WERI-Rb-1 (cell line): ENCODE measurements around the gene REEP2.

ENCODE experiments used
- DNase-seq: peaks from one replicate; pipeline ENCODE4 v3.0.0-alpha.2; 2020
- H3K27ac ChIP-seq: fragments of 250-450 bp; sonication (Bioruptor Pico); 2 replicates; pipeline ENCODE4 v1.5.1; 2020; ENCODE audit warnings: mild to moderate bottlenecking, moderate library complexity
- H3K27me3 ChIP-seq: fragments of 250-450 bp; sonication (Bioruptor Pico); 2 replicates; pipeline ENCODE4 v1.5.1; 2021; ENCODE audit warnings: mild to moderate bottlenecking, low read depth, moderate library complexity; ENCODE audit not compliant: insufficient read depth, severe bottlenecking
- H3K36me3 ChIP-seq: fragments of 250-450 bp; sonication (Bioruptor Pico); 2 replicates; pipeline ENCODE4 v1.5.1; 2020; ENCODE audit warnings: mild to moderate bottlenecking, moderate library complexity
- H3K4me3 ChIP-seq: 2 replicates; pipeline ENCODE4 v1.5.1; 2011; ENCODE audit warnings: low read depth, mild to moderate bottlenecking, control low read depth, low read length
- H3K9me3 ChIP-seq: fragments of 250-450 bp; sonication (Bioruptor Pico); 2 replicates; pipeline ENCODE4 v1.5.1; 2021; ENCODE audit warnings: mild to moderate bottlenecking, moderate library complexity; ENCODE audit not compliant: severe bottlenecking
- CTCF ChIP-seq: IDR thresholded peaks from 2 replicates; pipeline ENCODE4 v1.5.1; 2011; ENCODE audit warnings: low read depth, mild to moderate bottlenecking, control low read depth, inconsistent platforms, low read length

The REEP2 gene

GRCh38 chr5:138452720-138453119, 13.9 kb downstream of the REEP2 start:
- Histone ChIP-seq H3K27me3 (no peaks in the 10 kb centered on the region), H3K4me3 (no peak overlapping the region)
- no peak for DNase-seq

GRCh38 chr5:138453590-138453989, 14.7 kb downstream of the REEP2 start:
- H3K9me3 ChIP-seq, result no peaks in the 10 kb centered on the region
- no peaks in the 10 kb centered on the region for H3K36me3 ChIP-seq
- DNase-seq, result no peak
- no peak overlapping the region for H3K4me3 ChIP-seq
- no peaks in the 10 kb centered on the region for H3K27me3 ChIP-seq
- no peak overlapping the region for H3K27ac ChIP-seq
- no peak for TF ChIP-seq CTCF

More at GRCh38 chr5:138452720-138453119, 13.9 kb downstream of the REEP2 start:
- Histone ChIP-seq H3K9me3 (no peaks in the 10 kb centered on the region), H3K36me3 (no peaks in the 10 kb centered on the region), H3K27ac (no peak overlapping the region)
- TF ChIP-seq CTCF, result no peak

DNA sequence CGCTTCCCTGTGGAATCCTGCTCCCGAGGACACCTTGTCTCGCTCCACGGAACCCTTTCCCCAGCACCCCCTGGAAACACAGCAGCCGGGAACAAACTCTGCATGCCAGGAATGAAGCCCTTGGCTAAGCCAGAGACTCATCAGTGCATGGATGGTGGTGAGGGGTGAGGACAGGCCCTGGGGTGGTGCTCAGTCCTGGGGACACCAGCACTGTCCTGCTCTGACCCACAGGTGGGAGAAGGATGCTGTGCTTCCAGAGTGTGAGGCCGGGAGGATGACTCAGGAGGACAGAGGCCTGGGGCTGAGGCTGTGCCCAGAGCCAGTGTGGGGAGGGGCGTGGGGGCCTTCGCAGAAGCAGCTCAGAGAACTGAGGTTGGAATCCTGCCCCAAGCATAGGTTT, 15.3 kb downstream of the REEP2 start:
- no peak for TF ChIP-seq CTCF
- Histone ChIP-seq H3K9me3 (no peaks in the 10 kb centered on the region), H3K36me3 (no peaks in the 10 kb centered on the region), H3K4me3 (no peak overlapping the region), H3K27ac (no peak overlapping the region), H3K27me3 (no peaks in the 10 kb centered on the region)
- no peak for DNase-seq

- DNase-seq, result peak; percentile 68
- Histone ChIP-seq H3K4me3 (no peak overlapping the region), H3K27ac (peak overlapping the region; percentile 80), H3K27me3 (no peaks in the 10 kb centered on the region), H3K9me3 (no peaks in the 10 kb centered on the region), H3K36me3 (no peaks in the 10 kb centered on the region)
- no peak for TF ChIP-seq CTCF
These were observed 16.5 kb downstream of the REEP2 start for GRCh38 chr5:138455232-138455930.

- DNase-seq, result no peak
- Histone ChIP-seq H3K9me3 (no peaks in the 10 kb centered on the region), H3K36me3 (no peaks in the 10 kb centered on the region), H3K27me3 (no peaks in the 10 kb centered on the region), H3K27ac (no peak overlapping the region), H3K4me3 (no peak overlapping the region)
- TF ChIP-seq CTCF, result peak; percentile 13; the same call in 1 of the 2 replicates
These were observed 18.8 kb downstream of the REEP2 start for GRCh38 chr5:138457531-138458275.
